Gastrocnemius medialis (tissue), 4 donors: ENCODE measurements around the gene RAB19.

Source experiments
- CTCF ChIP-seq, 5 experiments: fragments of 450-650 bp in 3 of 5; fragments of 200-600 bp in 2 of 5; sonication (generic) in 2 of 5; IDR thresholded peaks in 4 of 5; conservative IDR thresholded peaks in 1 of 5; 1 replicate in 4 of 5; 2 replicates in 1 of 5; pipeline ENCODE4 v1.5.1; 2016 to 2019; ENCODE audit warnings: antibody characterized with exemption in 5 of 5, mild to moderate bottlenecking in 3 of 5, moderate library complexity in 3 of 5
- POLR2A ChIP-seq, 2 donors: fragments of 450-650 bp; IDR thresholded peaks; one replicate each; pipeline ENCODE4 v1.6.1; 2017; ENCODE audit warnings: antibody characterized with exemption in 2 of 2, mild to moderate bottlenecking in 2 of 2, moderate library complexity in 2 of 2

GRCh38 chr7:140369294-140369693 lies 34.6 kb upstream of the RAB19 start:
- TF ChIP-seq CTCF (IDR thresholded peaks at IDR 0.05 in 4 of 5, conservative IDR thresholded peaks at IDR 0.05 in 1 of 5) (no peak), POLR2A (IDR thresholded peaks at IDR 0.05) (no peak)
